Astrocyte (in vitro differentiated cells and primary cell): ENCODE measurements around the gene CHMP4B. TPM values are rescaled to one million over a fixed set of nuclear protein-coding genes. Genes with fewer than 3 reads are reported as not detected.

ENCODE experiments used
- DNase-seq: peaks from one replicate; pipeline ENCODE4 v3.0.0-alpha.2; 2010; ENCODE audit warnings: low read depth
- FAIRE-seq: peaks from 2 replicates; lab custom pipeline; 2011; peaks lifted over from hg19 to GRCh38; lab: Jason Lieb, UNC
- H2AFZ ChIP-seq: 2 replicates; pipeline ENCODE4 v1.6.0; 2012; ENCODE audit warnings: low read depth, low read length, inconsistent platforms
- H3K27ac ChIP-seq: 2 replicates; pipeline ENCODE4 v1.5.1; 2011; ENCODE audit warnings: low read depth, low read length, inconsistent platforms
- H3K27me3 ChIP-seq: 2 replicates; pipeline ENCODE4 v1.6.0; 2011; ENCODE audit warnings: low read length, inconsistent platforms; ENCODE audit not compliant: insufficient read depth
- H3K36me3 ChIP-seq: 2 replicates; pipeline ENCODE4 v1.5.1; 2011; ENCODE audit warnings: low read length, inconsistent platforms; ENCODE audit not compliant: insufficient read depth
- H3K4me1 ChIP-seq: 2 replicates; pipeline ENCODE4 v1.5.1; 2011; ENCODE audit warnings: low read length, inconsistent platforms; ENCODE audit not compliant: insufficient read depth
- H3K4me2 ChIP-seq: 2 replicates; pipeline ENCODE4 v1.6.0; 2012; ENCODE audit warnings: low read length, inconsistent platforms
- H3K4me3 ChIP-seq: 2 replicates; pipeline ENCODE4 v1.5.1; 2011; ENCODE audit warnings: low read depth, mild to moderate bottlenecking, low read length, inconsistent platforms; ENCODE audit not compliant: insufficient read depth
- H3K79me2 ChIP-seq: 2 replicates; pipeline ENCODE4 v1.6.0; 2012; ENCODE audit warnings: mild to moderate bottlenecking, low read length, inconsistent platforms; ENCODE audit not compliant: insufficient read depth
- H3K9ac ChIP-seq: 2 replicates; pipeline ENCODE4 v1.6.0; 2012; ENCODE audit warnings: mild to moderate bottlenecking, low read length, inconsistent platforms
- H3K9me3 ChIP-seq: 2 replicates; pipeline ENCODE4 v1.5.1; 2012; ENCODE audit warnings: low read depth, mild to moderate bottlenecking, low read length, inconsistent platforms; ENCODE audit not compliant: insufficient read depth
- H4K20me1 ChIP-seq: 2 replicates; pipeline ENCODE4 v1.6.0; 2012; ENCODE audit warnings: low read length, inconsistent platforms; ENCODE audit not compliant: insufficient read depth
- H3K27ac Mint-ChIP-seq: one replicate; pipeline ENCODE4 v1.8.0; 2021; ENCODE audit warnings: mild to moderate bottlenecking, mixed read lengths; ENCODE audit not compliant: unreplicated experiment
- H3K27me3 Mint-ChIP-seq: one replicate; pipeline ENCODE4 v1.8.0; 2021; ENCODE audit warnings: low read depth, mixed read lengths; ENCODE audit not compliant: unreplicated experiment
- H3K36me3 Mint-ChIP-seq: one replicate; pipeline ENCODE4 v1.8.0; 2021; ENCODE audit warnings: low read depth, mixed read lengths; ENCODE audit not compliant: unreplicated experiment
- H3K4me1 Mint-ChIP-seq: one replicate; pipeline ENCODE4 v1.8.0; 2021; ENCODE audit warnings: low read depth, mixed read lengths; ENCODE audit not compliant: unreplicated experiment
- H3K4me3 Mint-ChIP-seq: one replicate; pipeline ENCODE4 v1.8.0; 2021; ENCODE audit warnings: mild to moderate bottlenecking, moderate library complexity, mixed read lengths; ENCODE audit not compliant: unreplicated experiment
- H3K9me3 Mint-ChIP-seq: one replicate; pipeline ENCODE4 v1.8.0; 2021; ENCODE audit warnings: mild to moderate bottlenecking, mixed read lengths; ENCODE audit not compliant: unreplicated experiment
- EZH2 ChIP-seq: IDR thresholded peaks from 2 replicates; pipeline ENCODE4 v1.6.1; 2012; ENCODE audit warnings: mild to moderate bottlenecking, low read length, inconsistent platforms; ENCODE audit not compliant: insufficient read depth
- total RNA-seq: library from RNA; stranded (reverse); gene quantifications from 2 replicates; pipeline ENCODE4 v1.2.1, GENCODE V29; 2021
- TF ChIP-seq, protein P1 (sequence below): IDR thresholded peaks from 2 replicates; pipeline ENCODE4 v1.5.1; 2011; ENCODE audit warnings: low read depth, mild to moderate bottlenecking, inconsistent platforms, low read length, moderate library complexity; ENCODE audit not compliant: insufficient read depth

CHMP4B gene
- total RNA-seq, 1 donor from 2014 or later, result 90.6 TPM

DNA sequence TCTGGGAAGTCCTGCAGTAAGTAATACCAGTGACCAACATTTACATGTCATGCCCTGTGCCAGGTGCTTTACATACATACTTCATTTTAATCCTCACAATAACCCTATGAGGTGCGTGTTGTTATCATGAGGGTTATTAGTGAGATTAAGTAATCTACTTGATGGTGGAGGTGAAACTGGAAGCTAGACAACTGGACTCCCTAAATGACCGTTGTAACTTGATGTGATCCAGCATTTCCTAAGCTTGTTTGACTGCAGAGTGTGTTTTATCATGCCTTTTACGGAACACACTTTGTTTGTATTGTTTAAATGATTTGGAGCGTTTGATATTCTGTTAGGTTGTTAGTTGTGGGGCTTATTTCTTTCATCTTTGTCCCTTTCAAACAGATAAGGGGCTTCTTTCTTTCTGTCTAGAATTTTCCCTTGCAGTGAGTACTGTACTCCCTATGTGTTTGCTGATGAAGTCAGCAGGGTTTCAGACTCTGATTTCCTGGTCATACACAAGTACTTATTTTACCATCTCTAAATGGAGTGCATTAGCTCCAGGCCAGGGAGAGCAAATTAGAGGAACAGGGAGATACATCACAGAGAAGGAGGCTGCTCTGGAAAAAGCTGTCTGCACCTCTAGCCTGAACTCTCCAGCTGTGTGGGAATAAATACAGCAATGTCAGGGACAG is 29.7 kb downstream of the CHMP4B start:
- peaks cover 97% of the 10 kb centered on the region for H3K79me2 ChIP-seq
- H3K27ac Mint-ChIP-seq, result no peak overlapping the region
- H3K27me3 Mint-ChIP-seq, result no peaks in the 10 kb centered on the region
- FAIRE-seq (no peak), DNase-seq (no peak)
- H3K27ac ChIP-seq, result no peak overlapping the region
- H3K9me3 Mint-ChIP-seq, result no peaks in the 10 kb centered on the region
- no peak overlapping the region for H2AFZ ChIP-seq
- peaks cover 7% of the 10 kb centered on the region for H3K4me1 ChIP-seq
- no peak overlapping the region for H3K9ac ChIP-seq
- no peaks in the 10 kb centered on the region for H3K36me3 ChIP-seq
- no peaks in the 10 kb centered on the region for H3K27me3 ChIP-seq
- peaks cover 8% of the 10 kb centered on the region for H3K36me3 Mint-ChIP-seq
- no peak overlapping the region for H3K4me2 ChIP-seq
- H3K9me3 ChIP-seq, result no peaks in the 10 kb centered on the region
- no peak overlapping the region for H3K4me3 ChIP-seq
- peaks cover 100% of the 10 kb centered on the region for H4K20me1 ChIP-seq
- H3K4me3 Mint-ChIP-seq, result no peak overlapping the region
- TF ChIP-seq EZH2, result no peak
- TF ChIP-seq, protein P1, sequence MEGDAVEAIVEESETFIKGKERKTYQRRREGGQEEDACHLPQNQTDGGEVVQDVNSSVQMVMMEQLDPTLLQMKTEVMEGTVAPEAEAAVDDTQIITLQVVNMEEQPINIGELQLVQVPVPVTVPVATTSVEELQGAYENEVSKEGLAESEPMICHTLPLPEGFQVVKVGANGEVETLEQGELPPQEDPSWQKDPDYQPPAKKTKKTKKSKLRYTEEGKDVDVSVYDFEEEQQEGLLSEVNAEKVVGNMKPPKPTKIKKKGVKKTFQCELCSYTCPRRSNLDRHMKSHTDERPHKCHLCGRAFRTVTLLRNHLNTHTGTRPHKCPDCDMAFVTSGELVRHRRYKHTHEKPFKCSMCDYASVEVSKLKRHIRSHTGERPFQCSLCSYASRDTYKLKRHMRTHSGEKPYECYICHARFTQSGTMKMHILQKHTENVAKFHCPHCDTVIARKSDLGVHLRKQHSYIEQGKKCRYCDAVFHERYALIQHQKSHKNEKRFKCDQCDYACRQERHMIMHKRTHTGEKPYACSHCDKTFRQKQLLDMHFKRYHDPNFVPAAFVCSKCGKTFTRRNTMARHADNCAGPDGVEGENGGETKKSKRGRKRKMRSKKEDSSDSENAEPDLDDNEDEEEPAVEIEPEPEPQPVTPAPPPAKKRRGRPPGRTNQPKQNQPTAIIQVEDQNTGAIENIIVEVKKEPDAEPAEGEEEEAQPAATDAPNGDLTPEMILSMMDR, result no peak
- H3K4me1 Mint-ChIP-seq, result peaks cover 46% of the 10 kb centered on the region

DNA sequence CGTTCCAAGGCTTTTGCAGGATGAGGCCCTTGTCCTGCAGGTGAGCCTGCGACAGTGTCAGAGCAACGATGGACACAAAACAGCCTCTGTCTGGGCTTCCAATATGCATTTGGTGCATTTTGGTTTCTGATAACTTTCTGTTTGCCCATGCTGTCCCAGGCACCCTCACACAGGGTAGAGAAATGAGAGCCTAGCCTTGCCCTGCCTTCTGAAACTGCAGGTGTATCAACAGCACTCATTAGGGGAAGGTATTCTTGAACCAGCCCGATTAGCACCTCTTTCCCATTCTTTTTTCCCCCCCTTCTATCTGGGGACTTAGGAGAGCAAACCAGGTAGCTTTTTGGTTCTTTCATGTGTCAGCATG is 30.3 kb downstream of the CHMP4B start:
- Histone ChIP-seq H3K4me1 (peaks cover 10% of the 10 kb centered on the region), H3K9me3 (no peaks in the 10 kb centered on the region), H4K20me1 (peaks cover 100% of the 10 kb centered on the region), H3K27ac (no peak overlapping the region), H2AFZ (no peak overlapping the region), H3K4me3 (no peak overlapping the region), H3K4me2 (no peak overlapping the region), H3K36me3 (no peaks in the 10 kb centered on the region), H3K79me2 (peaks cover 97% of the 10 kb centered on the region), H3K27me3 (no peaks in the 10 kb centered on the region), H3K9ac (no peak overlapping the region)
- H3K4me3 Mint-ChIP-seq, result no peak overlapping the region
- no peaks in the 10 kb centered on the region for H3K27me3 Mint-ChIP-seq
- H3K4me1 Mint-ChIP-seq, result peaks cover 49% of the 10 kb centered on the region
- no peak overlapping the region for H3K27ac Mint-ChIP-seq
- H3K9me3 Mint-ChIP-seq, result no peaks in the 10 kb centered on the region
- FAIRE-seq (no peak), DNase-seq (no peak)
- TF ChIP-seq, protein P1, result no peak
- TF ChIP-seq EZH2, result no peak
- H3K36me3 Mint-ChIP-seq, result peaks cover 12% of the 10 kb centered on the region

DNA sequence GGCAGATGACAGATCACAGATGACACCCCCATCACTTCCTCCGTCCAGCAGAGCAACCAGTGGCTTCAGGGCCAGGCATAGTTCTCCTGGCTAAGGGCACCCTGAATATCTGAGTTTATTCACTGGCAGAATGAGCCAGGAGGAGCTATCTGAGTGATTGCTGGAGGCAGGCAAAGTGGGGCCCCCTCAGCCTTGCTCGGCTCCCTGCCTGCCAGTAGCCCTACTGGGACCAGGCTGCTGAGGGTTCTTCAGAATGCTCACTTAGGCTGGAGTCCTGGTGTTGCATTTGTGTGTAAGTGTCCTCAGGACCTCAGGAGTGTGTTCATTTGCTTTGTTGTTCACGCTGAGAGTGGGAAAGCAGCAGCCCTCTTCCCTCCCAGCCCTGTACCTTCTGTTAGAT is 31.2 kb downstream of the CHMP4B start:
- peaks cover 56% of the 10 kb centered on the region for H3K4me1 Mint-ChIP-seq
- Histone ChIP-seq H3K4me2 (no peak overlapping the region), H3K9ac (no peak overlapping the region), H3K4me1 (peaks cover 13% of the 10 kb centered on the region), H3K36me3 (no peaks in the 10 kb centered on the region), H3K27me3 (no peaks in the 10 kb centered on the region), H3K79me2 (peaks cover 97% of the 10 kb centered on the region), H4K20me1 (peaks cover 100% of the 10 kb centered on the region), H3K4me3 (no peak overlapping the region), H3K9me3 (no peaks in the 10 kb centered on the region), H2AFZ (no peak overlapping the region), H3K27ac (no peak overlapping the region)
- peaks cover 12% of the 10 kb centered on the region for H3K36me3 Mint-ChIP-seq
- no peak for DNase-seq
- H3K4me3 Mint-ChIP-seq, result no peak overlapping the region
- FAIRE-seq, result no peak
- no peak overlapping the region for H3K27ac Mint-ChIP-seq
- no peaks in the 10 kb centered on the region for H3K9me3 Mint-ChIP-seq
- no peak for TF ChIP-seq EZH2
- TF ChIP-seq, protein P1, result no peak
- H3K27me3 Mint-ChIP-seq, result no peaks in the 10 kb centered on the region
